Astrocyte of the spinal cord (primary cell): Measurements from ENCODE around the gene ULBP1.
"Not testable (repeated sequence)": the region's sequence is repeated elsewhere in the genome, so short reads cannot be mapped to it uniquely, and the experiment has no call there.

ENCODE experiments used
- DNase-seq: peaks from one replicate; pipeline ENCODE4 v3.0.0; 2011; ENCODE audit warnings: low read depth, low spot score
- H3K4me3 ChIP-seq: 2 replicates; pipeline ENCODE4 v1.5.1; 2011; ENCODE audit warnings: low read depth, mild to moderate bottlenecking, low read length, moderate library complexity
- CTCF ChIP-seq: IDR thresholded peaks from 2 replicates; pipeline ENCODE4 v1.5.1; 2012; ENCODE audit warnings: low read depth, mild to moderate bottlenecking, low read length, inconsistent platforms
- in situ Hi-C: cut with HindIII; loops from 2 replicates; pipeline ENCODE4 v1.10.0; 2017; ENCODE audit warnings: low sequenced_read_pairs

The ULBP1 gene

DNA sequence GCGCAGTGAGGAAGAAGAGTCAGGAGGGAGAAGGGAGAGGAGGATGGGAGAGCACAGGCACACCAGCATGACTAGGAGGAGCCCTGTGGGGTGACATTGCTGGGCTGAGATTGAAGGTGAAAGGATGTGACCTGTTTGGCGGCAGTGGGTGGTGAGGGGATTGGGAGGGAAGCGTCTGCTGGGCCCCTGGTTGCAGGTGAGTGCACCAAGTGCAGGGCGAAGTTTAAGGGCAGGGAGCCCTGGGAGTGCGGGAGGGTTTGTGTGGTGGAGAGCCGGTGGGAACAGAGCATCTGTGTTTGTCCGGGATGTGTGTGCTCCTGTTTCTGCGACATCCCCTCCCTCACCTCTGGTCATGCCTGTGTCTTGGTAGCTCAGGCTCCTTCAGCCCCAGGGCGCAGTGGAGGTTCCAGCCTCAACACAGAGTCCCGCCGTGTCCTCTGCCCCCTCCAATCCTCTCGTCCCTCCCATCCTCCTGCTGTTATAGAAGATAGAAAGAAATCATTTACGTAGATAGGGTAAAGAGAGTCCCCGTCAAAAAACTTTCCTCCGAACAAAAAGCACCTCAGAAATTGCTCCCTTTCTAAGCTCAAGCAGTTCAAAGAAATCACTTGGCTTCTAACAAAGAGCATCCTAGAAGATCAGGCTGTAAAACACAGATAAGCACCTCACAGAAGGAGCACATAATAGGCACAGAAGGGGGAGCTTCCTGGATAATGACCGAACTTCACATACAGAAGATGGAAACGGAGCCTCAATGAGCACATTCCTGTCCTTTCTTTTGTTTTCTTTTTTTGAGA, 25.0 kb downstream of the ULBP1 start:
- TF ChIP-seq CTCF, result no peak
- no peak for DNase-seq
- H3K4me3 ChIP-seq, result no peak overlapping the region
- in situ Hi-C loops, result no loop called here

DNA sequence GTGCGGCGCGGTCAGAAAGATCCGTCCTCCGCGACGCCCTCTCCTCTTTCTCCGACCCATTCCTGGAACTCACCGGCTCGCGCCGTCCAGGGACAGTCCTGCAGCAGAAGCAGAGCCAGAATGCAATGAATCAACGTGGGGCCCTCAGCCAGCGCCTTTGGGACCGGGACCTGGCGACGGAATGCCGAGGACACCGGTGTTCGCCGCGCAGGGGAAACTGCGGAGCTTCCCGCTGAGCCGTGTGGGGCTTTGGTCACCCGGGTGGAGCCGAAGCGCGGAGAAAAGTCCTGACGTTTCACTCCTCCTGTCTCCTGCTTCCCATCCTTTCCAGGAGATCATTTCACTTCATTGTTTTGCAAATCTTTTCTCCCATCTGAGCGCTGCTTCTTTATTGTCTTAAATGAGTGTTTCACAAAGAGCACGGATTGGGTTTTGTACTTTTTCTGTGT, 26.5 kb downstream of the ULBP1 start:
- no peak overlapping the region for H3K4me3 ChIP-seq
- TF ChIP-seq CTCF, result no peak
- in situ Hi-C loops, result no loop called here
- no peak for DNase-seq

GRCh38 chr6:149990661-149991471, 27.1 kb downstream of the ULBP1 start:
- H3K4me3 ChIP-seq, result no peak overlapping the region
- DNase-seq, result no peak
- no peak for TF ChIP-seq CTCF
- in situ Hi-C loops, result no loop called here

- in situ Hi-C loops, H3K4me3 ChIP-seq, DNase-seq: not testable (repeated sequence)
Measured at GRCh38 chr6:149991472-149991795, 27.7 kb downstream of the ULBP1 start.

- DNase-seq, result no peak
- in situ Hi-C loops, result no loop called here
- TF ChIP-seq CTCF, result no peak
- H3K4me3 ChIP-seq, result no peak overlapping the region
Measured at GRCh38 chr6:149991838-149992237, 28.1 kb downstream of the ULBP1 start.

DNA sequence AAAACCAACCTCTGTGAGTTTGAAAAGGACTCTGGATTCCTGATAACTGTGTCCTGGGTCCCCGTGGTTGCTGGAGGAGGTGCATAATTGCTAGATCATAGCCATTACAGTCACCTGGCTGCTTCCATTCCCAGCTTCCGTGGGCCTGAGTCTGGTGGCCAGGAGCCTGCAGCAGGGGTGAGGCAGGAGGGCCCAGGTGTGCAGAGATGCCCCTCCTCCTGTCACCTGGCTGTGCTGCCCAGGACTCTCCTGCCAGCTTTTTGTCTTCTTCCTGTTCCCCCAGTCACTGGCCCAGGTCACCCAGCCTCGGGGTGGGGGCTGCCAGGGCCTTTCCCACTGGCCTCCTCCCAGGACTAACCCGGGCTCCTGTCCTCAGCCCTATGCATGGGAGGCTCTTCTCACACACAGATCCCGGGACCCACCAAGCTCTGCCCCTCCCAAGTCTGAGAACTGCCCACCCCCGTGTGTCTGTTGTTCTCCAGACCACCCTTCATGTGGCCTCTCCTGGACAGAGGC, 31.6 kb downstream of the ULBP1 start:
- TF ChIP-seq CTCF, result no peak
- in situ Hi-C loops, result no loop called here
- no peak for DNase-seq
- no peak overlapping the region for H3K4me3 ChIP-seq

- in situ Hi-C loops, result no loop called here
- no peak for DNase-seq
- TF ChIP-seq CTCF, result no peak
- H3K4me3 ChIP-seq, result no peak overlapping the region
Measured at GRCh38 chr6:149995971-149996370, 32.2 kb downstream of the ULBP1 start.
